ENCODE data around the gene PCDH9.

Gene PCDH9

GRCh38 chr13:66537417-66537816 is 692.7 kb downstream of the PCDH9 start:
- DNase-seq (ENCODE audit: insufficient read length) (no peak), FAIRE-seq (no peak)
- TF ChIP-seq TAF1 (IDR thresholded peaks at IDR 0.05; ENCODE audit: borderline replicate concordance, low read depth, low read length) = no peak
- no peak for TF ChIP-seq POLR2A (IDR thresholded peaks at IDR 0.05; ENCODE audit: low read depth, low read length)
- no peak for TF ChIP-seq POLR2AphosphoS5 (IDR thresholded peaks at IDR 0.05; ENCODE audit: low read depth, low read length)

DNA sequence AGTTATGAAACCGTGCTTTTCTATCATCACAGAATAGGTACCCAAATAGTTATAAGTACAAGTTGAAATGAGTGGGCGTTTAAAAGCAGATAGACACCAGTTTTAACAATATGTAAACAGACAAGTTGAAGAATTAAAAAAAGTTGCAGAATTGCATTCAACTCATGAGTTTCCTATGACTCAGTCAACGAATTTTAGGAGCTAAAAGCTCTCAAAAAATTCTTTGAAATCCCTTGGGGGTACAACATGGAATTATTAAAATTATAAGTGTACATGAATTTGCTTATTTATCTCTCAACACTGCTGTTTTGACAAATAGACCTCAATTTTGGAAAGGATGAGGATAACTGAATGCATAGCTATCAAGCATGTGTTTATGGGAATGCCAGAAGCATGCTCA is 693.4 kb downstream of the PCDH9 start:
- FAIRE-seq (no peak), DNase-seq (ENCODE audit: insufficient read length) (no peak)
- no peak for TF ChIP-seq POLR2AphosphoS5 (IDR thresholded peaks at IDR 0.05; ENCODE audit: low read depth, low read length)
- TF ChIP-seq TAF1 (IDR thresholded peaks at IDR 0.05; ENCODE audit: borderline replicate concordance, low read depth, low read length) = no peak
- TF ChIP-seq POLR2A (IDR thresholded peaks at IDR 0.05; ENCODE audit: low read depth, low read length) = no peak

- no peak for FAIRE-seq
- TF ChIP-seq TAF1 (IDR thresholded peaks at IDR 0.05; ENCODE audit: borderline replicate concordance, low read depth, low read length) = no peak
- no peak for TF ChIP-seq POLR2AphosphoS5 (IDR thresholded peaks at IDR 0.05; ENCODE audit: low read depth, low read length)
- no peak for DNase-seq (ENCODE audit: insufficient read length)
Observed at GRCh38 chr13:66534561-66534960, 695.6 kb downstream of the PCDH9 start.

GRCh38 chr13:66532845-66533244 is 697.3 kb downstream of the PCDH9 start:
- FAIRE-seq = no peak
- DNase-seq (ENCODE audit: insufficient read length) = no peak
- no peak for TF ChIP-seq POLR2A (IDR thresholded peaks at IDR 0.05; ENCODE audit: low read depth, low read length)
- TF ChIP-seq TAF1 (IDR thresholded peaks at IDR 0.05; ENCODE audit: borderline replicate concordance, low read depth, low read length) = no peak
- no peak for TF ChIP-seq POLR2AphosphoS5 (IDR thresholded peaks at IDR 0.05; ENCODE audit: low read depth, low read length)

- no peak for FAIRE-seq
- no peak for DNase-seq (ENCODE audit: insufficient read length)
Observed at GRCh38 chr13:66532146-66532545, 698.0 kb downstream of the PCDH9 start.

GRCh38 chr13:66530686-66531085 is 699.5 kb downstream of the PCDH9 start:
- FAIRE-seq (no peak), DNase-seq (ENCODE audit: insufficient read length) (no peak)
- TF ChIP-seq POLR2A (IDR thresholded peaks at IDR 0.05; ENCODE audit: low read depth, low read length) = no peak
- no peak for TF ChIP-seq TAF1 (IDR thresholded peaks at IDR 0.05; ENCODE audit: borderline replicate concordance, low read depth, low read length)
- TF ChIP-seq POLR2AphosphoS5 (IDR thresholded peaks at IDR 0.05; ENCODE audit: low read depth, low read length) = no peak

More at GRCh38 chr13:66532146-66532545, 698.0 kb downstream of the PCDH9 start:
- no peak for TF ChIP-seq POLR2AphosphoS5 (IDR thresholded peaks at IDR 0.05; ENCODE audit: low read depth, low read length)

DNA sequence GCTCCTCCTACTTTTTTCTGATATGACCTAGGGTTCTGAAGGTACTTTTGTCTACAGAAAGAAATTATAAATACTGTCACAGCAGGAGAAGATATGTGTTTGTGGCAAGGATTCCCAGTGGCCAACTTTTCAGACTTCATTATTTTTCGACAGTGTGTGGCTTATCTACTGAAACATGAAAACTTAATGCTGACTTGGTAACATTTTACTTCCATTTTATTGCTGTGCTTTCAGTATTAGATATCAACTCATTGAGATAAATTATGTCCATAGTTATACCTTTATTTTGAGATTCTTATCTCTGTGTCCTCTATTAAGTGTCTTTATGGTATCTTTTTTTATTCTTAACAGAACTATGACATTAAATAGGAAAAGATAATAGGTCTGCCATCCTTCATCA is 700.0 kb downstream of the PCDH9 start:
- no peak for DNase-seq (ENCODE audit: insufficient read length)
- FAIRE-seq = no peak
- TF ChIP-seq TAF1 (IDR thresholded peaks at IDR 0.05; ENCODE audit: borderline replicate concordance, low read depth, low read length) (no peak), POLR2AphosphoS5 (IDR thresholded peaks at IDR 0.05; ENCODE audit: low read depth, low read length) (no peak), POLR2A (IDR thresholded peaks at IDR 0.05; ENCODE audit: low read depth, low read length) (no peak)

DNA sequence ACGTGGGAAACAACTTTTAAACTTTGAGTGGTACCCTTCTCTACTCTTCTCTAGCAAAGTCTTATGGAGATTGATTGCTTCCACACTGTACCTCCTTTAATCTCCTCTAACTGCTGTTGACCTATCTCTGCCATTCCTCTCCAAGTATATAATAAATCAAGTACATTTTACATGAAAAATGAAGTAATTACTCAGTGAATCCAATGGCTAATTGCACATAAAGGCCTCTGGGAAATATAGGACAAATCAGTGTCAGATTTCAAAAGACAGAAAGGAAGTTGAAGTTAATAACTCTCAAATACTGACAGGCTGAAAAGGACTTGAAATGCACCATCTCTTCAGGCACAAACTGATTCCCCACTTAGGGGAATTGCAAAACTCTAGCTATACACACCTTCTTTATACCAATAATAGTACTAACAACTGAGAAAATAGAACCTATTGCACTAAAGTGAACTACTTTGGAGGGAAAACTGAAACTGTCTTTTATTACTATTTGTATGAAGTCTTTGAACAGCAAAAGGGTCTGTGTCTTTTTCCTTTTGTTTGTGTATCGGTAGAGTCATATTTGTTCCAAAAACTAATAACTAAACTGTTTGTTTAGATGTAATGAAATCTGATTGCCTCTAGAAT is 701.1 kb downstream of the PCDH9 start:
- FAIRE-seq (no peak), DNase-seq (ENCODE audit: insufficient read length) (no peak)
- TF ChIP-seq TAF1 (IDR thresholded peaks at IDR 0.05; ENCODE audit: borderline replicate concordance, low read depth, low read length) = no peak
- no peak for TF ChIP-seq POLR2A (IDR thresholded peaks at IDR 0.05; ENCODE audit: low read depth, low read length)
- no peak for TF ChIP-seq POLR2AphosphoS5 (IDR thresholded peaks at IDR 0.05; ENCODE audit: low read depth, low read length)

GRCh38 chr13:66528180-66528579 is 702.0 kb downstream of the PCDH9 start:
- TF ChIP-seq POLR2AphosphoS5 (IDR thresholded peaks at IDR 0.05; ENCODE audit: low read depth, low read length) (no peak), POLR2A (IDR thresholded peaks at IDR 0.05; ENCODE audit: low read depth, low read length) (no peak), TAF1 (IDR thresholded peaks at IDR 0.05; ENCODE audit: borderline replicate concordance, low read depth, low read length) (no peak)
- DNase-seq (ENCODE audit: insufficient read length) = no peak
- no peak for FAIRE-seq

DNA sequence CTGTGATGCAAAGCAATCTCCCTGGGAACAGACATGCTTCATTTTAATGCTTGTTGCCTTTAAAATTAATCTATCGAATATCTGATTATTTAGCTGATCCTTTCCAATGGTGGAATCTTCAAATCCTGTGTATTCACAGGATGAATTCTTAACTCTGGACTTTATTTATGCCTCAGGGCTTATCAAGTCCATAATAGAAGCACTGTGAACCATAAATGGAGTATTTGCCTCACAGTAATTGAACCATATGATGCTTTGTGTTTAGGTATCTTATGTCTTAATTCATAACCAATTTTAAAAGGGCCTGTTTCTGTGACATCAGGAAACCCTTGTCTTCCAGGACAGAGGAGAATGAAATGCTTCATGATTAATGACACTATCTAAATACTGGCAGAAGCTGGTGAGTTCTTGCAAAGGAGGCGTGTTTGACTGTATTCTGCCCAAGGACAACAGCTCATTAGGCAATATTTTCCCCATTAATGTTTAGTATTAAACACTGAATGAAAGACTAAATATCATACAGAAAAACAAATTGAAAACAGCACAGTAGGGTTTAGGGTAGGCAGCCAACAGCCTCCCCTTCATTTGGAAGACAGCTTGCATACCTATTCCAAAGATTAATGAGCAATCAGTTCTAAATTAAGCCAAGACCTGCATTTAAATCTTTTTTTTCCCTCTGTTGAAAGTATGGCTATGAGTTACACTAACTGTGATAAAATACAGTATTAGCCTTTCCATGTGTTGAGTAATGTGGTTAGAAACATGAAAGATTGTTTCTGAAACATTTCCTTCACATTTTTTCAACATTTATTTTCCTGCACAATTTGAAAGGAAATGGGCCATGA is 709.4 kb downstream of the PCDH9 start:
- TF ChIP-seq TAF1 (IDR thresholded peaks at IDR 0.05; ENCODE audit: borderline replicate concordance, low read depth, low read length) (no peak), POLR2AphosphoS5 (IDR thresholded peaks at IDR 0.05; ENCODE audit: low read depth, low read length) (no peak), POLR2A (IDR thresholded peaks at IDR 0.05; ENCODE audit: low read depth, low read length) (no peak)
- FAIRE-seq (no peak), DNase-seq (ENCODE audit: insufficient read length) (no peak)

- TF ChIP-seq TAF1 (IDR thresholded peaks at IDR 0.05; ENCODE audit: borderline replicate concordance, low read depth, low read length) = no peak
- TF ChIP-seq POLR2AphosphoS5 (IDR thresholded peaks at IDR 0.05; ENCODE audit: low read depth, low read length) = no peak
- no peak for TF ChIP-seq POLR2A (IDR thresholded peaks at IDR 0.05; ENCODE audit: low read depth, low read length)
- FAIRE-seq = no peak
- DNase-seq (ENCODE audit: insufficient read length) = no peak
Observed at GRCh38 chr13:66519259-66519658, 710.9 kb downstream of the PCDH9 start.

DNA sequence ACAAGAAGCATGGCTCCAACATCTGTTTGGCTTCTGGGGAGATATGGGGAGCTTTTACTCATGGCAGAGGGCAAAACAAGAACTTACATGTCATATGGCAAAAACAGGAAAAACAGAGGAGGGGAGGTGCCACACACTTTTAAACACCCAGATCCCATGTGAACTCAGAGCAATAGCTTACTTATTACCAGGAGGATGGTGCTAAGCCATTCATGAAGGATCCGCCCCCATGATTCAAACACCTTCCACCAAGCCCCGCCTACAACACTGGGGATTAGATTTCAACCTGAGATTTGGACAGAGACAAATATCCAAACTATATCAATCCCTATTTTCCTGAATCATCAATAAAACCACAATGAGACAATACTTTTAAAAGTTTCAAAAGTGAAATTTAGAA is 712.1 kb downstream of the PCDH9 start:
- no peak for TF ChIP-seq POLR2AphosphoS5 (IDR thresholded peaks at IDR 0.05; ENCODE audit: low read depth, low read length)
- TF ChIP-seq POLR2A (IDR thresholded peaks at IDR 0.05; ENCODE audit: low read depth, low read length) = no peak
- no peak for TF ChIP-seq TAF1 (IDR thresholded peaks at IDR 0.05; ENCODE audit: borderline replicate concordance, low read depth, low read length)

More for the DNA sequence above, 712.1 kb downstream of the PCDH9 start:
- DNase-seq (ENCODE audit: insufficient read length) (no peak), FAIRE-seq (no peak)
